B cell (primary cell): ENCODE data around the gene LHPP.

ENCODE experiments used
- EZH2 ChIP-seq: IDR thresholded peaks from 2 replicates; pipeline ENCODE4 v1.6.1; 2012; ENCODE audit warnings: borderline replicate concordance, low read depth, mild to moderate bottlenecking, moderate library complexity, low read length; ENCODE audit not compliant: insufficient read depth, poor library complexity, severe bottlenecking
- TF ChIP-seq, protein P1 (sequence below): fragments of 200-600 bp; IDR thresholded peaks from one replicate; pipeline ENCODE4 v1.8.0; 2022; ENCODE audit warnings: antibody characterized with exemption, mild to moderate bottlenecking

DNA sequence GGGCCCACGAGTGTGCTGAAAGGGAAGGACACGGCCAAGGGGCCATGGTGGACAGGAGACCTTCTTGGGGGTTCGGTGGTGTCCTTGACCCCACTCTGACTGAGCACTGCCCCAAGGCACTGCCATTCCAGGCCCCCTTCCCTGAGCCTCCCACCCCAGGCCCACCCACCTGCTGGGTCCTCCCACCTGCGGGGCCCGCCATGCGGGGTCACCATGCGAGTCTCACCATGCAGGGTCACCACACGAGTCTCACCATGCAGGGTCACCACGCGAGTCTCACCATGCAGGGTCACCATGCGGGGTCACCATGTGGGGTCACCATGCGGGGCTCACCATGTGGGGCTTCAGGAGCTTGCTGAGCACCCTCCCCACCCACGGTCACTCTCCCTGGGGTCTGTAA is 76.3 kb downstream of the LHPP start:
- TF ChIP-seq, protein P1, sequence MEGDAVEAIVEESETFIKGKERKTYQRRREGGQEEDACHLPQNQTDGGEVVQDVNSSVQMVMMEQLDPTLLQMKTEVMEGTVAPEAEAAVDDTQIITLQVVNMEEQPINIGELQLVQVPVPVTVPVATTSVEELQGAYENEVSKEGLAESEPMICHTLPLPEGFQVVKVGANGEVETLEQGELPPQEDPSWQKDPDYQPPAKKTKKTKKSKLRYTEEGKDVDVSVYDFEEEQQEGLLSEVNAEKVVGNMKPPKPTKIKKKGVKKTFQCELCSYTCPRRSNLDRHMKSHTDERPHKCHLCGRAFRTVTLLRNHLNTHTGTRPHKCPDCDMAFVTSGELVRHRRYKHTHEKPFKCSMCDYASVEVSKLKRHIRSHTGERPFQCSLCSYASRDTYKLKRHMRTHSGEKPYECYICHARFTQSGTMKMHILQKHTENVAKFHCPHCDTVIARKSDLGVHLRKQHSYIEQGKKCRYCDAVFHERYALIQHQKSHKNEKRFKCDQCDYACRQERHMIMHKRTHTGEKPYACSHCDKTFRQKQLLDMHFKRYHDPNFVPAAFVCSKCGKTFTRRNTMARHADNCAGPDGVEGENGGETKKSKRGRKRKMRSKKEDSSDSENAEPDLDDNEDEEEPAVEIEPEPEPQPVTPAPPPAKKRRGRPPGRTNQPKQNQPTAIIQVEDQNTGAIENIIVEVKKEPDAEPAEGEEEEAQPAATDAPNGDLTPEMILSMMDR: no peak
- no peak for TF ChIP-seq EZH2
